Nucleus accumbens (tissue), 56 donors: ENCODE data around the gene MBL2.
A peak's percentile ranks its signal among the peaks of the same experiment; 100 is the strongest.

ENCODE experiments used
- DNase-seq, 56 donors: peaks; one replicate each; lab custom pipeline; 2025; lab: John Stamatoyannopoulos, UW

The MBL2 gene

GRCh38 chr10:52774600-52775106, 2.1 kb upstream of the MBL2 start:
- no peak for DNase-seq

DNA sequence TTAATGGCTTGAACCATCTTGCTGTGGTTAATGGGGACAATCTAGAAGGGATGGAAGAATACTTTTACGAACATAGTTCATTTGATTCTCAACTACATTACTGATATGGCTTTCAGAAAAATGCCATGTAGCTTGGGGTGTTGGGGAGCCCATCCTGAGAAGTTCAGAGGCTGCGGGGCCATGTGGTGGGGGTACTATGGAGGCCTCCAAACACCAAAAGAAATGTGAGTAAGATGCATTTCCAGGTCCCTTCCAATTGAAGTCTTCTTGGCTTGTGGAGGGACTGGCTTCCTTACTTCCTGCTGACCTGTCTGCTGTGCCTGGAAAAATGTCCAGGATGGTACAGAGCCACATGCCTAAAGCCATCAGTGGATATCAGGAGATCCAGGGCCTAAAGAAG, 1.6 kb upstream of the MBL2 start:
- no peak for DNase-seq

DNA sequence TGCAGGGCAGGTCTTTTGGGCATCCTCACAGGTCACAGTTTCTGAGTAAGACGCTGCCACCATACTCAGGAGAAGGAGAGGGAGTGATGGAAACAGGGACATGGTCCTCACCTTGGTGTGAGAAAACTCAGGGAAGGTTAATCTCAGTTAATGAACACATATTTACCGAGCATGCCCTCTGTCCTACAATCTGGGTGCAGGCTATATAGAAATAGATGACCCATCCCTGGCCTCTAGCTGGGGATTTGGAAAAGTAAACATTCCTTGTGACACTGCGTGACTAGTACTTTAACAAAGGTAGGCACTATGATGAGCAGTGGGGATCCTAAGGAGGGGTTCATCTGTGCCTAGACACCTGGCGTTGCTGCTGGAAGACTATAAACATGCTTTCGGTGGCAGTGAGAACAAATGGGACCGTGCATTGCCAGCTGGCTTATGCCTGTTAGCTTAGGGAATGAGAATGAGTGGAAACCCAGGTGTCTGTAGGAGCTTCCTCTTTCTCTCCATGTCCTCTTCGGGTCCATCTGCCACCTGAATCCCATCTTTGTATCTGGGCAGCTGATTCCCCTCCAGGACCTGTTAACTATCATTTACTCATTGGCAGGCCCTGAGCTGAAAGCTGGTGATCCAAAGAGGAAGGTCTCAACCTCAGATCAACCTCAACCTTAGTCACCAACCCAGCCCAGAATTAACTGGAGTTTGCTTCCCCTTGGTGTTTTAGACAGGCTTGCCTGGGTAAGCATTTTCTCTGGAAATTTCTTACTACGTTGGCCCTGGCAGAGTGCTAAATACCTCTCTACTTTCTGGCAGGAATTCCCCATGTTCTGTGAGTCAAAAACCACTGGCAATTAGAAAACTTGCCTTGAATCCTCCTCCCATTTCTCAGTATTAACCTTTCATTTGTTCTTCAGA, 794 bp downstream of the MBL2 start:
- DNase-seq = no peak

DNA sequence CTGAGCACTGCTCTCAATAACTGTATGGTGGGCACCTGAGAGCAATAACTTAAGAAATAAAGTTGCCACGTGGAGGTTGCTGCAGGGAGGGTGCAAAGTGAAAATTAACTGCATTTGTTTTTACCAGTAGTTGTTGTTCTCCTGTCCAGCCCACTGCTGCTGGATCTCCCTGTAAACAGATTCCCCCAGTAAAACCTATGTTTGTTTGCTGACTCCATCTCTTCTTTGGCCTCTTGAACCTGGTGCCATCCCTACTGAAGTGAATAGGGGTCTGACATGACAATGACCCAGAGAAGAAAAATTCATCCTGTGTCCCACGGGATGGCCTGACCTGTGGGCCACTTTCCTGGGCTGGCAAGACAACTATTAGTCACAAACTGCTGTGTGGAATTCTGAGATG, 1.7 kb downstream of the MBL2 start:
- DNase-seq = no peak

DNA sequence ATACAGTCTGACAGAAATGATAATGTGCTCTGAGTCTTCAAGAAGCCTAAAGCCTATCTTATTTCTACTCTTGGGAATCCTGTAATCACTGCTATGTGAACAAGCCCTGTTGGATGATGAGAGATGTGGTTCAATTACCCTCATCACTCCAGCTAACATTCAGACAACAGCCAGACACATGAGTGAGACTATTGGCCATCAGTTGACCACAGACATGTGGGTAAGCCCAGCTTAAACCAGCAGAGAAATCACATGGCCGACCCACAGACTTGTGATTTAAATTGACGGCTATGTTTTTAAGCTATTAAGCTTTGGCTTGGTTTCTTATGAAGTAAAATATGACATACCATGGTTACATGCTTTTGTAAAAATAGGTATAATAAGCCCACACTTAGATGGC, 2.6 kb downstream of the MBL2 start:
- DNase-seq = no peak

DNA sequence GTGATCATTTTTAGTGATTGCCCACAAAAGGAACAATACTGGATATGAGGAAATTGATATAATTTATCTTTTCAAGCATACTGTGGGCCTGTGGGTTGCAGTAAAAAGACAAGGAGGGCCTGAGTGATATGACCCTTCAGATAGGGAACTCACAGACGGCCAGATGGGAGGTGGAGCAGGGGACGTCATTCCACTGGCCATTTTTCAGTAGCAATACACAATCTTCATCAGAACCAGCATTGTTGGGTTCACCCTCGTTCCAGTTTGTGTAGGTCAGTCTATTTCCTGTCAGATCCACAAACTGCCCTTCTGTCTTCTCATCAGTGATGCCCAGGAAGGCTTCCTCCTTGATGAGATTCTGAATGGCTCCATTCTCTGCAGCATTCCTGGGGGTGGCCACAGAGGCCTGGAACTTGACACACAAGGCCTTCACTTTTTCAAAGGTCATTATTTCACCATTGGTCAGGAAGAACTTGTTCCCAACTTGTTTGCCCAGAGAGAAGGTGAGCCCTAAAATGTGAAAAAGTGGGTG, 4.5 kb downstream of the MBL2 start:
- DNase-seq = no peak

DNA sequence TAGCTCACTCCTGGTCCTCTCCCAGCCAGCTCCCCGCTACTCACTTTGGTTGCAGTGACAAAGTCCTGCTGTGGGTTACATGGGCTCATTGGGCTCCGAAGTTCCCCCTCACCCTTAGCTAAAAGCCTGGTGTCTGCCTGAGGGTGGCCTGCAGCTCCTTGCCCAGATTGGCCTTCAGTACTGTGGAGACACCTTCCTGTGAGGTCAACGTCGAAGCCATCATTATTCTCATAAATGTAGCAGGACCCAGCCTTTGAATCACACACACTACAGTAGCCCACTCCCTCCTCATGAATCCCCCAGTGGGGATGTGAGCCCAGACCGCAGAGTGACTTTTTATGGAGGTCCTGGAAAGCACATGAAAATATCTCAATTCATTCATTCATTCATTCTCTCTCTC, 10.5 kb downstream of the MBL2 start:
- no peak for DNase-seq

GRCh38 chr10:52759154-52759553, 13.4 kb downstream of the MBL2 start:
- DNase-seq = no peak

GRCh38 chr10:52758406-52758805, 14.2 kb downstream of the MBL2 start:
- DNase-seq = no peak

DNA sequence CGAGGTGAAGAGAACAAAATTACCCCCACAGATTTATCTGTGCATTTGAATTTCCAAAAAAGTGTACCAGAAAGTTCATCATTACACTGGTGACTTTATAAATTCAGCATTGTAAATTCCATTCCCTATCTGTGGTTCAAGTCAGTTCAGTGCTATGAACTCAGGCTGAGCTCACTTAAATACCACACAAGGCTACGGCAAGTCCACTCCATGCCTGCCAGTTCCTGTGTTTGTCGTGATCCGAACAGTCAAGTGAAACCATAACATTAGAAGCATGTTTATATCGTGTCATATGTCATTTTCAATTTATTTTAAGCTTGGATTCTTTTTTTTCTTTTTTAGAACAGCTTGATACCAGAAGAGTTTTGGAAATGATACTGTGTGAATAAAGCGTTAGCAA, 14.8 kb downstream of the MBL2 start:
- DNase-seq = no peak

GRCh38 chr10:52756966-52757365, 15.6 kb downstream of the MBL2 start:
- DNase-seq = no peak

DNA sequence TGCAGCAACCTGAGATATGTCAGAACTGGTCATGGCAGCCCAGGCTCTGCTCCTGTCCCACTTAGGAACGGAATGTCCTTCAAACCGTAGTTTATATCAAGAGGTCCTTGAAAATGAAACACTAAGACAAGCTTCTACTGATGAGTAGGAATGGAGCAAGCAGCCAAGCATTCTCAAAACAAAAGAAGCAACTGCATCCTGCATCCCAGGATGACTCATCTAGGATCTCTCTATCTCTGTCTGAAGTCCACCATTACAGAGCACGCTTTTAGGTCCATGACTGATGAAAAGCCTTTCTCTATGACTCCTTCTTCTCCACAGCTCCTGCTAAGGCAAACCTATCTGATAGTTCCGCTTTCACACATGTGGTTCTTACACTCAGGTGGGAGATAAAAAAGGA, 16.3 kb downstream of the MBL2 start:
- no peak for DNase-seq

- peak in 14 of 56 donors; percentile 2 to 45 (median 18) for DNase-seq
Observed at GRCh38 chr10:52755297-52756062, 17.1 kb downstream of the MBL2 start.

DNA sequence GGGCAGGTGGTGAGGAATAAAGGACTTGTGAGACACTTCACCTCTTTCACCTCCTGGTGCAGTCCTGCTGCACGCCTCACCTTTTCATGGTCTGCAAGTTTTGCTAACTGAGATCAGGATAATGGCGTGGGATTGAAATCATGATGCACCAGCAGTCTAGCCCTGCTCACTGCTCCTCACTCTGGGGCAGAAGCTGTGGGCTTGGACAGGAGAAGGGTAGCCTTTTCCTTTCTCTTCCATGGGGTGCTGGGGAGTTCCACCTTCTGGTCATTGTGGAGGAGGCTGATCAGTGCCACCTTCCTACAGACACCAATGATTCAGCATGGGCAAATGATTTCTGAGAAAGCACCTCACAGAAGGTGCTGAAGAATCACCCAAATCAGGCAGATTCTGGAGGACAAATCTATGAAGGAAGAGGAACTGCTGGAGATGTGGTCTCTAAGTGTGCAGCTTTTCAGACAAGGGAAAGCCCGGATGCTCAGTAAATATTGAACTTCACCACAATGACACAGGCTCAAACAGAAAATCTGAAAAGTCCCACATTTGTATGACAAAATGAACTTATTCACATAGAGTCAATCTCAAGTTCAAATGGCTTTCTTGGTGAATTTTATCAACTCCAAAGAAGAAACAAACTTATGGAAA, 19.7 kb downstream of the MBL2 start:
- DNase-seq = no peak

- no peak for DNase-seq
Observed at GRCh38 chr10:52752261-52752660, 20.3 kb downstream of the MBL2 start.

DNA sequence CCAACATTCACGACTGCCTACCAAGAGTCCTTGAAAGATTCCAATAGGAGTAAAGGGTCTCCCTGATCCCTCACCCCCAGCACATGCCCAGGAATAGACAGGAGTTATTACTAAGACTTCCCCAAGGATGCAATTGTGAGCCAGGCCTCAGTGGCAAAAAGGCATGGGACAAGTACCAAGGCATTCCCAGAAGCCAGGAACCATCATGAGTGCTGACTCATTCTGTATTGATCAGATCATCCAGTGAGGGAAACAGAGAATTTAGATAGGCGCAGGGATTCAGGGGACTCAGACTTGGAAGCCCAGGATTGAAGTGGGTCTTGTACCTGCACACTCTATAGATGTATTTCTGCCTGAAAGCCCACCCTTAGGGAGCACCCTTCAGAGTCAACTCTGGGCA, 21.2 kb downstream of the MBL2 start:
- DNase-seq = no peak

GRCh38 chr10:52750629-52751028, 22.0 kb downstream of the MBL2 start:
- DNase-seq = no peak

GRCh38 chr10:52747694-52748093, 24.9 kb downstream of the MBL2 start:
- no peak for DNase-seq

DNA sequence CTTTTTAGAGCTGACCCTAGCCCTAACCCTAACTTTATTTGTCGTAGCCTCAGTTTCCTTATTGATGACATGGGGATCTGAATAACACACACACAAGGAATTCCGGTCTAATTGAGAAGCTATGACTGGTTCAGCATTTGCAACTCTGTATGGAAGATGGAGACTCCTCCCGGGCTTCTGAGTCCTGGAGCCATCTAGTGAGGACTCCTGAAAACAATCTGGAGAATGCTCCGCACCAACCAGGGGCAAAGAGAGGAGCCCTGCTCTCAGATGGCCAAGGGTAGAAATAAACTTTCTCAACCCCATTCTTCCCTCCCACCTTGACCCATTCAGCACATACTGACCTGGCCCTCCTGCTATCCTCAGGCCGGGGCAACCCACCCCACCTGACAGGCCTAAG, 26.4 kb downstream of the MBL2 start:
- no peak for DNase-seq

DNA sequence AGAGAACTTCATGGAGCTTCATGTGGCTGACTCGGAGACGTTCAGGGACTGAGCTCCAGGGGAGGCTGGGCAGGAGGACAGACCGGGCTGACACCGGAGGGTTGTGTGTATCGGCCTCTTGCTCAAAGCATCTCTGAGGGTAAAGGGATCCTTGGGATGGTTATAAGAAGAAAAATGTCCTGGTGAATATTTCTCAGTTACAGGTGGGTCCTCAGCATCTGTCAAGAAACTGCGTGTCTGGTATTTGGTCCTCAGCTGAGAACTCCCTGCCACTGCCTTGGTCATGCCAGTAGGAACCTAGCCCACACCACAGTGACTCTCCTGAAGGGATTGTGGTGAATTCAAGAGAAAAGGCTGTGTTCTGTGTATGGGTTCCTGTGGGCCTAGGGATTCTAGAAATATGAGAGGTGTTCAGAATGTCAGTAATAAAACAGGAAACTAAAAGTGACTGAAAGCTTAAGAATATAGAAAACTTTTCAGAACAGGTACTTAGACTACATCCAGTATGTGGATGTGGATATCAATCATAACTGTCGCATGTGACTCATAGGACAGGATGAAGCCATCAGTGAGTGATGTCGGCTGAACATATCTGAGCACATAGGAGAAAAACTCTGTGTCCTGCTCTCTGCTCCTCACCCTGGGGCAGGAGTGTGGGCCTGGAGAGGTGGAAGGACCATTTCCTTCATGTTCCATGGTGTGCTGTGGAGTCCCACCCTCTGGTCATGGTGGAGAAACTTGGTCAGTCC, 28.4 kb downstream of the MBL2 start:
- no peak for DNase-seq
